ENCODE data around the gene LURAP1L. TPM values are rescaled to one million over a fixed set of nuclear protein-coding genes. Genes with fewer than 3 reads are reported as not detected.

Gene LURAP1L
- total and polyA plus RNA-seq, 2 donors (not counting 1 experiment from before 2014, with no cell fraction given) = 39.9 to 94.1 TPM

DNA sequence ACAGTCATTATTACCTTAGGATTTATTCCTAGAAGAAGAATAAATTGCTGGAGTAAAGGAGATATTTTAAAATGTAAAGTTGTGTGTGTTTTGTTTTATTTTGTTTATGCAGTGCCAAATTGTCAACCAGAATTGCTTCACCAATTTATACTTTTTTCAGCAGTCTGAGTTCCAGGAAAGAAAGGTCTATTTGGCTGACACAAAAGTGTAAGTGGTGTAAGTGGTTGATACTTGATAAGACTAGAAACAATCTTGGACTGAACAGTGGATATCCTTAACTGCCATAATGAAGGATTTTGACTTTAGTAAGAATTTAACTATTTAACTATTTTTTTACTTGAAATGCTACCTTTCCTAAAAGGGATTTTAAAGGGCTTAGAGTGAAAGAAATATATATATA is 43.9 kb upstream of the LURAP1L start:
- peak in 1 of 2 donors; percentile 57 for DNase-seq (ENCODE audit: low read depth in 2 of 2)
- no peak overlapping the region for H3K4me2 ChIP-seq (ENCODE audit: extremely low read depth, insufficient read depth, low read length)
- H2AFZ ChIP-seq (ENCODE audit: low read length) = no peak overlapping the region
- no peaks in the 10 kb centered on the region for H3K4me1 ChIP-seq (ENCODE audit: control insufficient read depth, extremely low read depth, insufficient read depth, low read length)
- H3K4me3 ChIP-seq (replicated peaks in 1 of 4; ENCODE audit: control extremely low read depth in 1 of 4, insufficient read depth in 1 of 4, low read depth in 3 of 4, low read length in 4 of 4) = no peak overlapping the region
- no peaks in the 10 kb centered on the region for H3K27me3 ChIP-seq (ENCODE audit: control insufficient read depth, insufficient read depth, low read length)
- TF ChIP-seq, protein P1, sequence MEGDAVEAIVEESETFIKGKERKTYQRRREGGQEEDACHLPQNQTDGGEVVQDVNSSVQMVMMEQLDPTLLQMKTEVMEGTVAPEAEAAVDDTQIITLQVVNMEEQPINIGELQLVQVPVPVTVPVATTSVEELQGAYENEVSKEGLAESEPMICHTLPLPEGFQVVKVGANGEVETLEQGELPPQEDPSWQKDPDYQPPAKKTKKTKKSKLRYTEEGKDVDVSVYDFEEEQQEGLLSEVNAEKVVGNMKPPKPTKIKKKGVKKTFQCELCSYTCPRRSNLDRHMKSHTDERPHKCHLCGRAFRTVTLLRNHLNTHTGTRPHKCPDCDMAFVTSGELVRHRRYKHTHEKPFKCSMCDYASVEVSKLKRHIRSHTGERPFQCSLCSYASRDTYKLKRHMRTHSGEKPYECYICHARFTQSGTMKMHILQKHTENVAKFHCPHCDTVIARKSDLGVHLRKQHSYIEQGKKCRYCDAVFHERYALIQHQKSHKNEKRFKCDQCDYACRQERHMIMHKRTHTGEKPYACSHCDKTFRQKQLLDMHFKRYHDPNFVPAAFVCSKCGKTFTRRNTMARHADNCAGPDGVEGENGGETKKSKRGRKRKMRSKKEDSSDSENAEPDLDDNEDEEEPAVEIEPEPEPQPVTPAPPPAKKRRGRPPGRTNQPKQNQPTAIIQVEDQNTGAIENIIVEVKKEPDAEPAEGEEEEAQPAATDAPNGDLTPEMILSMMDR (conservative IDR thresholded peaks at IDR 0.05 in 1 of 2, IDR thresholded peaks at IDR 0.05 in 1 of 2; ENCODE audit: low read depth in 1 of 2, low read length in 2 of 2) = no peak
- TF ChIP-seq EZH2 (IDR thresholded peaks at IDR 0.05; ENCODE audit: low read length, missing control alignments) = no peak
- H4K20me1 ChIP-seq (ENCODE audit: control insufficient read depth, extremely low read depth, insufficient read depth, low read length) = no peaks in the 10 kb centered on the region
- H3K9me3 ChIP-seq (ENCODE audit: control insufficient read depth, insufficient read depth, low read depth, low read length) = no peaks in the 10 kb centered on the region
- no peak overlapping the region for H3K9ac ChIP-seq (ENCODE audit: insufficient read depth, low read length)
- H3K36me3 ChIP-seq (ENCODE audit: control insufficient read depth, insufficient read depth, low read length) = no peaks in the 10 kb centered on the region
- no peak overlapping the region for H3K27ac ChIP-seq (ENCODE audit: insufficient read depth, low read length)
- H3K79me2 ChIP-seq (ENCODE audit: control insufficient read depth, insufficient read depth, low read length) = no peaks in the 10 kb centered on the region

DNA sequence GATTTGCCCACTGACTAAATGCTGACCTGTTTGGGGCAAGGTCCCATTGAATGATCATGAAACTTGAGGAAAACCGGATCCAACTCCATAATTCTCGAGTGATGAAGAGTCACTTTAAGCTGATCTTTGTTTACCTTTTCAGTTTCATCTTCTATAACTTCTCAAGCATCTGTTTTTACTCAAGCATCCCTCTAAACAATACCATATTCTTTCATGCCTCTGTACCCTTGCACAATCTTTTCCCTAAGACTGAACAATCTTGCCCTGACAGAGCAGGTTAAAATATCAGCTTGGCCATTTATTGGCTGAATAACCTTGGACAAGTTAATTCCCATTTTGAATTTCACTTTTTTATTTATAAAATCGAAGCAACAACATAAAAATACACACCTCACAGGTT is 41.8 kb upstream of the LURAP1L start:
- H3K36me3 ChIP-seq (ENCODE audit: control insufficient read depth, insufficient read depth, low read length) = no peaks in the 10 kb centered on the region
- no peaks in the 10 kb centered on the region for H3K79me2 ChIP-seq (ENCODE audit: control insufficient read depth, insufficient read depth, low read length)
- no peaks in the 10 kb centered on the region for H3K27me3 ChIP-seq (ENCODE audit: control insufficient read depth, insufficient read depth, low read length)
- DNase-seq (ENCODE audit: low read depth in 2 of 2) = no peak
- H3K4me3 ChIP-seq (replicated peaks in 1 of 4; ENCODE audit: control extremely low read depth in 1 of 4, insufficient read depth in 1 of 4, low read depth in 3 of 4, low read length in 4 of 4) = no peak overlapping the region
- no peaks in the 10 kb centered on the region for H4K20me1 ChIP-seq (ENCODE audit: control insufficient read depth, extremely low read depth, insufficient read depth, low read length)
- TF ChIP-seq, protein P1 (conservative IDR thresholded peaks at IDR 0.05 in 1 of 2, IDR thresholded peaks at IDR 0.05 in 1 of 2; ENCODE audit: low read depth in 1 of 2, low read length in 2 of 2) = no peak
- no peak for TF ChIP-seq EZH2 (IDR thresholded peaks at IDR 0.05; ENCODE audit: low read length, missing control alignments)
- no peaks in the 10 kb centered on the region for H3K9me3 ChIP-seq (ENCODE audit: control insufficient read depth, insufficient read depth, low read depth, low read length)
- H3K9ac ChIP-seq (ENCODE audit: insufficient read depth, low read length) = no peak overlapping the region
- H3K4me1 ChIP-seq (ENCODE audit: control insufficient read depth, extremely low read depth, insufficient read depth, low read length) = no peaks in the 10 kb centered on the region
- H2AFZ ChIP-seq (ENCODE audit: low read length) = no peak overlapping the region
- H3K27ac ChIP-seq (ENCODE audit: insufficient read depth, low read length) = no peak overlapping the region
- no peak overlapping the region for H3K4me2 ChIP-seq (ENCODE audit: extremely low read depth, insufficient read depth, low read length)

DNA sequence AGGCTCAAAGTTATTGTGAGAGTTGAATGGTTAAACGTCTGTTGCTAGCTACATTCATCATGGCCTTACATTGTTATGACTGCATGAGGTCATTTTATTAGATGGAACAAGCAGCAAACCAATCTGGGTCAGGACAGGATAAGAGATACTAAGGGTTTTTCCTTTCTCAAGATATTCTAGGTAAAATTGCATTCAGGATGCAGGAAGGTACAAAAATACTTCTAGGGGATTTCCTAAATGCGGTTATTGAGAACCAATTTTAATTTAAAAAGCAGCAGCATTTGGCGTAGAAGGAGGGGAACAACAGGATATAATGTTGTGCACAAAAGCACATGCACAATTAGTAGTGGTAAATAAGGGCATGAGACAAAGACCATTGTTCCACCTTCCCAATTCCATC is 39.2 kb upstream of the LURAP1L start:
- Histone ChIP-seq H4K20me1 (ENCODE audit: control insufficient read depth, extremely low read depth, insufficient read depth, low read length) (no peaks in the 10 kb centered on the region), H2AFZ (ENCODE audit: low read length) (no peak overlapping the region), H3K4me3 (replicated peaks in 1 of 4; ENCODE audit: control extremely low read depth in 1 of 4, insufficient read depth in 1 of 4, low read depth in 3 of 4, low read length in 4 of 4) (no peak overlapping the region), H3K9ac (ENCODE audit: insufficient read depth, low read length) (no peak overlapping the region), H3K9me3 (ENCODE audit: control insufficient read depth, insufficient read depth, low read depth, low read length) (no peaks in the 10 kb centered on the region), H3K36me3 (ENCODE audit: control insufficient read depth, insufficient read depth, low read length) (no peaks in the 10 kb centered on the region), H3K27me3 (ENCODE audit: control insufficient read depth, insufficient read depth, low read length) (no peaks in the 10 kb centered on the region), H3K4me2 (ENCODE audit: extremely low read depth, insufficient read depth, low read length) (no peak overlapping the region), H3K27ac (ENCODE audit: insufficient read depth, low read length) (no peak overlapping the region), H3K79me2 (ENCODE audit: control insufficient read depth, insufficient read depth, low read length) (no peaks in the 10 kb centered on the region), H3K4me1 (ENCODE audit: control insufficient read depth, extremely low read depth, insufficient read depth, low read length) (no peaks in the 10 kb centered on the region)
- TF ChIP-seq, protein P1 (conservative IDR thresholded peaks at IDR 0.05 in 1 of 2, IDR thresholded peaks at IDR 0.05 in 1 of 2; ENCODE audit: low read depth in 1 of 2, low read length in 2 of 2) = no peak
- no peak for TF ChIP-seq EZH2 (IDR thresholded peaks at IDR 0.05; ENCODE audit: low read length, missing control alignments)
- no peak for DNase-seq (ENCODE audit: low read depth in 2 of 2)
